AG04450 (cell line): ENCODE measurements around the gene OR9G1. TPM values are rescaled to one million over a fixed set of nuclear protein-coding genes. Genes with fewer than 3 reads are reported as not detected.

Experiments used
- CTCF ChIA-PET: fragments of 300-600, 350-600 bp; formaldehyde crosslinking; extraction: SDS; loops from one replicate; lab custom pipeline; 2022; ENCODE audit warnings: antibody characterized with exemption, inconsistent platforms; lab: Charles Lee
- POLR2A ChIA-PET: fragments of 350-600 bp; formaldehyde crosslinking; extraction: SDS; loops from one replicate; lab custom pipeline; 2021; ENCODE audit warnings: antibody characterized with exemption, inconsistent platforms; lab: Yijun Ruan, JAX
- DNase-seq: peaks from one replicate; pipeline ENCODE4 v3.0.0-alpha.2; 2011; ENCODE audit warnings: low read depth, low spot score
- H3K27ac ChIP-seq: one replicate; pipeline ENCODE4 v1.5.1; 2012; ENCODE audit warnings: low read depth, low read length, control low read depth
- H3K27me3 ChIP-seq: one replicate; pipeline ENCODE4 v1.6.0; 2012; ENCODE audit warnings: low read length; ENCODE audit not compliant: control insufficient read depth, insufficient read depth
- H3K4me3 ChIP-seq: 2 replicates; pipeline ENCODE4 v1.5.1; 2011; ENCODE audit warnings: mild to moderate bottlenecking, low read depth, low read length, control low read depth
- H3K9me3 ChIP-seq: 2 replicates; pipeline ENCODE4 v1.5.1; 2012; ENCODE audit warnings: low read length; ENCODE audit not compliant: control insufficient read depth, insufficient read depth
- CTCF ChIP-seq: IDR thresholded peaks from 2 replicates; pipeline ENCODE4 v1.5.1; 2011; ENCODE audit warnings: low read depth, low read length, control low read depth, inconsistent platforms
- polyA plus RNA-seq: library from polyadenylated mRNA; depleted of rRNA; stranded (reverse); fragments of >200 nt; gene quantifications from 2 replicates; pipeline ENCODE4 v1.2.3, GENCODE V29; 2011

OR9G1 gene
- polyA plus RNA-seq, 1 experiment, result not detected

GRCh38 chr11:56693428-56693827 lies 5.5 kb upstream of the OR9G1 start:
- ChIA-PET POLR2A (no interaction called here), CTCF (no interaction called here)

GRCh38 chr11:56700242-56700913 lies 1.5 kb downstream of the OR9G1 start:
- no peak overlapping the region for H3K4me3 ChIP-seq
- no peak overlapping the region for H3K27ac ChIP-seq
- CTCF ChIA-PET, result no interaction called here
- no peak for DNase-seq
- no peak for TF ChIP-seq CTCF
- POLR2A ChIA-PET, result no interaction called here
- H3K27me3 ChIP-seq, result no peaks in the 10 kb centered on the region
- H3K9me3 ChIP-seq, result peaks cover 8% of the 10 kb centered on the region; the same call in 1 of the 2 replicates

More at GRCh38 chr11:56693428-56693827, 5.5 kb upstream of the OR9G1 start:
- H3K9me3 ChIP-seq, result peaks cover 6% of the 10 kb centered on the region
- no peak for DNase-seq
- no peaks in the 10 kb centered on the region for H3K27me3 ChIP-seq
- no peak for TF ChIP-seq CTCF
- H3K4me3 ChIP-seq, result no peak overlapping the region
- no peak overlapping the region for H3K27ac ChIP-seq

- Histone ChIP-seq H3K27ac (no peak overlapping the region), H3K9me3 (peaks cover 13% of the 10 kb centered on the region; the same call in 1 of the 2 replicates), H3K27me3 (no peaks in the 10 kb centered on the region), H3K4me3 (no peak overlapping the region)
- ChIA-PET POLR2A (no interaction called here), CTCF (no interaction called here)
- TF ChIP-seq CTCF, result no peak
- DNase-seq, result no peak
Observed at GRCh38 chr11:56700914-56701485, 2.1 kb downstream of the OR9G1 start.

GRCh38 chr11:56705784-56706396 lies 7.0 kb downstream of the OR9G1 start:
- Histone ChIP-seq H3K9me3 (peaks cover 20% of the 10 kb centered on the region; the same call in 1 of the 2 replicates), H3K27ac (no peak overlapping the region), H3K27me3 (no peaks in the 10 kb centered on the region), H3K4me3 (no peak overlapping the region)
- CTCF ChIA-PET, result no interaction called here
- POLR2A ChIA-PET, result no interaction called here
- TF ChIP-seq CTCF, result no peak
- DNase-seq, result no peak

GRCh38 chr11:56706486-56706885 lies 7.6 kb downstream of the OR9G1 start:
- H3K4me3 ChIP-seq, result no peak overlapping the region
- no peak overlapping the region for H3K27ac ChIP-seq
- no peak for TF ChIP-seq CTCF
- peaks cover 20% of the 10 kb centered on the region; the same call in 1 of the 2 replicates for H3K9me3 ChIP-seq
- H3K27me3 ChIP-seq, result no peaks in the 10 kb centered on the region
- POLR2A ChIA-PET, result no interaction called here
- CTCF ChIA-PET, result no interaction called here
- no peak for DNase-seq
